SK-N-MC (cell line): ENCODE measurements around the gene ZNF443.
A peak's percentile ranks its signal among the peaks of the same experiment; 100 is the strongest.
"Not testable (repeated sequence)": the region's sequence is repeated elsewhere in the genome, so short reads cannot be mapped to it uniquely, and the experiment has no call there.

ENCODE experiments used
- DNase-seq: peaks from one replicate; pipeline ENCODE4 v3.0.0-alpha.2; 2011; ENCODE audit warnings: low read depth, low spot score
- H3K27ac ChIP-seq: fragments of 200-600 bp; sonication (generic); 2 replicates; pipeline ENCODE4 v1.5.1; 2016; ENCODE audit warnings: mixed run types
- H3K36me3 ChIP-seq: fragments of 200-600 bp; sonication (generic); 2 replicates; pipeline ENCODE4 v1.6.1; 2017; ENCODE audit warnings: antibody characterized with exemption, low read length, mixed read lengths; ENCODE audit not compliant: insufficient read depth
- H3K4me3 ChIP-seq: fragments of 200-600 bp; sonication (generic); 2 replicates; pipeline ENCODE4 v1.5.1; 2016
- H3K9ac ChIP-seq: fragments of 200-600 bp; sonication (generic); 2 replicates; pipeline ENCODE4 v1.8.0; 2017; ENCODE audit warnings: mixed run types, mixed read lengths; ENCODE audit not compliant: insufficient read length
- H3K9me3 ChIP-seq: fragments of 200-600 bp; sonication (generic); 2 replicates; pipeline ENCODE4 v1.6.1; 2017; ENCODE audit warnings: low read depth, mild to moderate bottlenecking, antibody characterized with exemption, low read length, moderate library complexity, mixed read lengths
- EZH2 ChIP-seq: fragments of 200-600 bp; sonication (generic); IDR thresholded peaks from one replicate; pipeline ENCODE4 v1.6.1; 2017; ENCODE audit warnings: antibody characterized with exemption
- FOXP2 ChIP-seq: optimal IDR thresholded peaks from 2 replicates; pipeline ENCODE3; 2011; ENCODE audit warnings: mild to moderate bottlenecking, moderate library complexity; ENCODE audit not compliant: insufficient read depth; ENCODE audit errors: extremely low read length, control extremely low read depth
- POLR2AphosphoS5 ChIP-seq: IDR thresholded peaks from 2 replicates; pipeline ENCODE4 v1.6.1; 2012; ENCODE audit warnings: mild to moderate bottlenecking, low read depth, low read length, borderline replicate concordance

ZNF443 gene

GRCh38 chr19:12425888-12426274 is 14.9 kb downstream of the ZNF443 start:
- no peaks in the 10 kb centered on the region for H3K9me3 ChIP-seq
- H3K27ac ChIP-seq, result no peak overlapping the region
- DNase-seq, result no peak
- no peak for TF ChIP-seq POLR2AphosphoS5
- TF ChIP-seq FOXP2, result no peak
- TF ChIP-seq EZH2, result no peak
- H3K4me3 ChIP-seq, result no peak overlapping the region
- no peaks in the 10 kb centered on the region for H3K36me3 ChIP-seq
- H3K9ac ChIP-seq, result no peak overlapping the region

DNA sequence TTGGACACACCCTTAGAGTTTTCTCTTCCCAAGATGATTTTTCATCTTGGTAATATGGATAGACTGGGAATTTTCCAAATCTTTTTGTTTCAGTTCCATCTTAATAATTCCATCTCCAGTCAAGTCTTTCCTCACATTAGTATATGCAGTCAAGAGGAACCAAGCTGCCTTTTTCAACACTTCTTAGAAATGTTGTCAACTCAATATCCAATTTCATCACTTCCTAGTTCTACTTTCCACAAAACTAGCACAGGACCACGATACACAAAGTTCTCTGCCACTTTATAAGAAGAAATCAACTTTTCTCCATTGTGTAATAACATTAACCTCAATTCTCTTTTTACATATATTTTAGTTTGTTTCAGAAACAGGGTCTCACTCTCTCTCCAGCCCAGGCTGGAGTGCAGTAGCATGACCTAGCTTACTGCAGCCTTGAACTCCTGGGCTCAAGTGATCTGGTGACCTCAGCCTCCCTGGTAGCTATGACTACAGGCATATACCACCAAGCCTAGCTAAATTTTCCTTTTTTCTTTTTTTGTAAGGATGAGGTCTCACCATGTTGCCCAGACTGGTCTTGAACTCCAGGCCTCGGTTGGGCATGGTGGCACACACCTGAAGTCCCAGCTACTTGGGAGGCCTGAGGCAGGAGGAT is 15.5 kb downstream of the ZNF443 start:
- Histone ChIP-seq H3K9me3 (no peaks in the 10 kb centered on the region), H3K27ac (no peak overlapping the region)

DNA sequence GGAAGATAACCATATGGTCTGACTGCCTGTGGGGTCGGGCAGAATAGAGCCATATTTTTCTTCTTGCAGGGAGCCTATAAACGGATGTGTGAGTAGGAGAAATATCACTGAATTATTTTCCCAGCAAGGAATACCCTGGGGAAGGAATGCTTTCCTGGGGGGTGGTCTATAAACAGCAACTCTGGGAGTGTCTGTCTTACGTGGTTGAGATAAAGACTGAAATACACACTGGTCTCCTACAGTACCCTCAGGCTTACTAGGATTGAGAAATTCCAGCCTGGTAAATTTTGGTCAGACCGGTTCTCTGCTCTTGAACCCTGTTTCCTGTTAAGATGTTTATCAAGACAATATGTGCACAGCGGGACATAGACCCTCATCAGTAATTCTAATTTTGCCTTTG is 23.5 kb downstream of the ZNF443 start:
- not testable (repeated sequence) for H3K36me3 ChIP-seq, DNase-seq, H3K9ac ChIP-seq, H3K9me3 ChIP-seq, H3K4me3 ChIP-seq, H3K27ac ChIP-seq

More for the DNA sequence above, 15.5 kb downstream of the ZNF443 start:
- H3K9ac ChIP-seq, result no peak overlapping the region
- no peaks in the 10 kb centered on the region for H3K36me3 ChIP-seq
- no peak for DNase-seq
- TF ChIP-seq FOXP2, result no peak
- TF ChIP-seq EZH2, result no peak
- no peak for TF ChIP-seq POLR2AphosphoS5
- H3K4me3 ChIP-seq, result no peak overlapping the region

DNA sequence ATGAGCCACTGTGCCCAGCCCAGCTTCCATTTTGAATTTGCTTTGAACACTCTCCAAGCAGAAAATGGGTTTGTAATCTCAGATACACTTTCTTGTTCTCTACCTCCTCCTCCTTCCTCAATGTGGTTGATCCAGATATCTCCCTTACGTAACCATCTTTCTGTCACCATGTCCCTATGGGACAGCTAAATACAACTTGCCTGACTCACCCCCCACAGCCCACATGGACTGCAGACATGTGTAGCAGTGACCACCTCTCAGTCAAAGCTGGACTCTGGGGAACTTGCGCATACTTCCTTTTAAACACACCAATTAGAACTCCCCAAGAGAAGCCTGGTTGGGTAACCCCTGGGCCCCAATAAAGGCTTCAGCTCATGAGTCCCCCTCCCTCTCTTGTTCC is 28.9 kb downstream of the ZNF443 start:
- TF ChIP-seq POLR2AphosphoS5 (no peak), FOXP2 (no peak), EZH2 (no peak)
- no peak for DNase-seq
- Histone ChIP-seq H3K36me3 (no peaks in the 10 kb centered on the region), H3K9me3 (no peaks in the 10 kb centered on the region), H3K27ac (no peak overlapping the region), H3K4me3 (no peak overlapping the region), H3K9ac (no peak overlapping the region)

GRCh38 chr19:12400633-12401502 is 40.0 kb downstream of the ZNF443 start, which contains the start of gene ZNF799:
ZNF799 (minus strand) TSS chr19:12401271; CDS start chr19:12401070, 201 bp downstream.
- Histone ChIP-seq H3K36me3 (no peaks in the 10 kb centered on the region), H3K9ac (no peak within 1 kb of the TSS), H3K27ac (no peak within 1 kb of the TSS), H3K4me3 (peak within 1 kb of the TSS; percentile 75), H3K9me3 (no peaks in the 10 kb centered on the region)
- TF ChIP-seq FOXP2, result no peak
- no peak for TF ChIP-seq EZH2
- TF ChIP-seq POLR2AphosphoS5, result no peak
- peak; percentile 48 for DNase-seq

DNA sequence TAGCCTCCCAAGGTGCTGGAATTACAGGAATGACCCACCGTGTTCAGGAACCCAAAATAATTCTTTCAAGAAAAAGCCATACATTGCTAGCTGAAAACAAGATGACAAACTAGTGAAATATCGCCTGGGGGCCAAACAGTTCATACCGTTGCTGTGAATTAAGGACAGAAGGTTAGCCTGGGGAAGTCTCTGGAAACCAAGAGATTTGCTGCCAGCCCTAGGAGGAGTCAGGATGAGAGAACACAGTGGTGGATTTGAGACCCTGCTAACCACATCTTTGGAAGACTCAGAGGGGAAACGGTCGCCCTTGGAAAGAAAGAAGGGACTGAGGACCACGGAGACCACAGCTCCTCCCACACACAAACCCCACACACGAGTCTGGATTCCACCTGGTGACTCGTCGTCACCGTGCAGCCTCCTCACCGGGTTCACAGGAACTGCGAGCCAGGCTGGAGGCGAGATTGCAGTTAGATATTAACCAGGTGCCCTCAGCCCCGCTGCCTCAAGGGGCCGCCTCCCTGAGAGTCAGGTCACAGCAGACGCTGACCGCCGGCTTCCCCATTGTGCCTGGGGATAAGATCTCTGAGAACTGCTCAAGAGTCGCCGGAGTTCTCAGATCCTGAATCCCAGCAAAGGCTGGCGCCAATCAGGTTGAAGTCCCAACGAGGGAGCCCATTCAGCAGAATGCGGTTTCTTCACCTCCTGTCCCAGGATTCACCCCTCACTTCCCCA is 40.8 kb downstream of the ZNF443 start:
- H3K9me3 ChIP-seq, H3K27ac ChIP-seq, H3K36me3 ChIP-seq, H3K9ac ChIP-seq, DNase-seq: not testable (repeated sequence)
- H3K4me3 ChIP-seq, result peak overlapping the region; percentile 75

DNA sequence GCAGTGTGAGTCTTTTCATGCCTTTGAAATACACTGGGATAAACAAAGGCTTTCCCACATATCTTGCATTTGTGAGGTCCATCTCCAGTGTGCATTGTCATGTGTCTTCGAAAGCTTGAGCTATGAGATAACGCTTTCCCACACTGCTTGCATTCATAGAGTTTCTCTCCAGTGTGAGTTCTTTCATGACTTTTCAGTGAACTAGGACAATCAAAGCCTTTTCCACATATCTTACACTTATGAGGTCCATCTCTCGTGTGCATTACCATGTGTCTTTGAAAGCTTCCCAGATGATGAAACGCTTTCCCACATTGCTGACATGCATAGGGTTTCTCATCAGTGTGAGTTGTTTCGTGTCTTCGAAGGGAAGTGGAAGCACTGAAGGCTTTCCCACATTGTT is 49.7 kb downstream of the ZNF443 start:
- not testable (repeated sequence) for H3K4me3 ChIP-seq, H3K27ac ChIP-seq, H3K9me3 ChIP-seq, H3K9ac ChIP-seq, H3K36me3 ChIP-seq, DNase-seq

- not testable (repeated sequence) for H3K9me3 ChIP-seq, H3K36me3 ChIP-seq, DNase-seq, H3K27ac ChIP-seq, H3K4me3 ChIP-seq, H3K9ac ChIP-seq
These were observed 54.5 kb downstream of the ZNF443 start for GRCh38 chr19:12386365-12386764.

- no peak overlapping the region for H3K9ac ChIP-seq
- no peak for DNase-seq
- H3K27ac ChIP-seq, result no peak overlapping the region
- H3K9me3 ChIP-seq, result no peaks in the 10 kb centered on the region
- TF ChIP-seq FOXP2 (no peak), EZH2 (no peak), POLR2AphosphoS5 (no peak)
- H3K36me3 ChIP-seq, result no peaks in the 10 kb centered on the region
- no peak overlapping the region for H3K4me3 ChIP-seq
These were observed 60.4 kb downstream of the ZNF443 start for GRCh38 chr19:12380444-12380737.
